ENCODE measurements around the gene TP53RK. TPM values are rescaled to one million over a fixed set of nuclear protein-coding genes. Genes with fewer than 3 reads are reported as not detected.

TP53RK gene
- total RNA-seq = 10 to 100 TPM; 11.3 to 12.1 TPM

DNA sequence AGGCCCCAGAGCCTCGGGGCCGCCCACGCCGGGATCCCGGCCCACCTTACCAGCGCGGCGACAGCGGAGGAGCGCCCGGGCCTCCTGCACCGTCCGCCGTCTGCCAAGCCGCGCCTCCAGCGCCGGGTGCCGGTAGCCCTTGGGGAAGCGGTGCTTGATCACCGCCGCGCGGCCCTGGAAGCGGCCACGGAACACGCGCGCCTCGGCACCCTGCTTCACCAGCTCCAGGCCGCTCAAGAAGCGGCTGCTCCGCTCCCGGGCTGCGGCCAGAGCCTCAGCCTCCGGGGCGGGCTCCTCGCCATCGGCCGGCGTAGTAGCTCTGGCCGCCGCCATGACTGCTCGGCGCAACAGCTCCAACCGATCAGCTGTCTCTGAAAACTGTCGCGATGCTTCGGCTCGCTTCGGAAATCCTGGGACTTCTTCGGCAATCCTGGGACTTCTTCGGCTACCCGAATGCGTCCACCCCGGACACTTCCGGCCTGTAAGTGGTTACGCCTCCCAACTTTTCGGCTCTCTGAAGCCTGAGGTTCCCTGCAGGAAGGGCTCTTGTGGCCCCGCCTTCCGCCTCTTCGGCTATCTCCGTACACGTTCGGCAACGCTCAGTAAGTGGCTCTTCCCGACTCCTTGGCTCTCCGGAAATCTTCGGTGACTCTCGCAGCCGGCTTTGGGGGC, at the start of gene TP53RK:
TSS of gene TP53RK (minus strand) at position 363 of the 672 bp plus-strand sequence. CDS start at position 333, 30 bp downstream.
- H3K4me3 ChIP-seq = peak within 1 kb of the TSS; percentile 70 to 83
- H3K9me3 ChIP-seq = no peaks in the 10 kb centered on the region
- no peaks in the 10 kb centered on the region for H3K36me3 ChIP-seq
- TF ChIP-seq, protein P1, sequence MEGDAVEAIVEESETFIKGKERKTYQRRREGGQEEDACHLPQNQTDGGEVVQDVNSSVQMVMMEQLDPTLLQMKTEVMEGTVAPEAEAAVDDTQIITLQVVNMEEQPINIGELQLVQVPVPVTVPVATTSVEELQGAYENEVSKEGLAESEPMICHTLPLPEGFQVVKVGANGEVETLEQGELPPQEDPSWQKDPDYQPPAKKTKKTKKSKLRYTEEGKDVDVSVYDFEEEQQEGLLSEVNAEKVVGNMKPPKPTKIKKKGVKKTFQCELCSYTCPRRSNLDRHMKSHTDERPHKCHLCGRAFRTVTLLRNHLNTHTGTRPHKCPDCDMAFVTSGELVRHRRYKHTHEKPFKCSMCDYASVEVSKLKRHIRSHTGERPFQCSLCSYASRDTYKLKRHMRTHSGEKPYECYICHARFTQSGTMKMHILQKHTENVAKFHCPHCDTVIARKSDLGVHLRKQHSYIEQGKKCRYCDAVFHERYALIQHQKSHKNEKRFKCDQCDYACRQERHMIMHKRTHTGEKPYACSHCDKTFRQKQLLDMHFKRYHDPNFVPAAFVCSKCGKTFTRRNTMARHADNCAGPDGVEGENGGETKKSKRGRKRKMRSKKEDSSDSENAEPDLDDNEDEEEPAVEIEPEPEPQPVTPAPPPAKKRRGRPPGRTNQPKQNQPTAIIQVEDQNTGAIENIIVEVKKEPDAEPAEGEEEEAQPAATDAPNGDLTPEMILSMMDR (IDR thresholded peaks at IDR 0.05) = peak in 1 of 2 donors; percentile 33
- peaks cover 0 to 24% of the 10 kb centered on the region in 2 donors for H3K4me1 ChIP-seq
- H3K27me3 ChIP-seq = no peaks in the 10 kb centered on the region
- peak within 1 kb of the TSS; percentile 90 to 94 for H3K27ac ChIP-seq
- DNase-seq (ENCODE audit: low spot score) = peak; percentile 98

DNA sequence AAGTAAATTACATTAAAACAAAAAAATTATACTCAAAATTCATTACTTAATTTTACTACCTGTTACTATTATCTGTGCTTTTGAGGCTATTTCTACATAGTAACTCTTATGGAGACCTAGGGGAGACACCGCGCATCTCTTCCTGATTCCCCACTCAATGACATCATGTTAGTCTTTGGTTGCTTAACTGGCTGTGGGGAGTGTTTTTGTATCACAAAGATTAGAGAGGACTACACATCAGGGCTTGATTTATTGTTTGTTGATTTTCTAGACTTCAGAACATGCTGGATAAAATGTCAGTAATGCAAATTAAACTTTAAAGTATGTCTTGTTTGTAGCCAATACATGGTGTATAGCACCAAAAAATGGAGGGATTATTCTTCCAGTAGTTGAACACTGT, 46.2 kb upstream of the TP53RK start:
- TF ChIP-seq, protein P1 (IDR thresholded peaks at IDR 0.05) = no peak
- DNase-seq (ENCODE audit: low spot score) = no peak
- Histone ChIP-seq H3K4me3 (no peak overlapping the region), H3K4me1 (no peaks in the 10 kb centered on the region), H3K36me3 (no peaks in the 10 kb centered on the region), H3K27me3 (no peaks in the 10 kb centered on the region), H3K9me3 (no peaks in the 10 kb centered on the region), H3K27ac (no peak overlapping the region)

DNA sequence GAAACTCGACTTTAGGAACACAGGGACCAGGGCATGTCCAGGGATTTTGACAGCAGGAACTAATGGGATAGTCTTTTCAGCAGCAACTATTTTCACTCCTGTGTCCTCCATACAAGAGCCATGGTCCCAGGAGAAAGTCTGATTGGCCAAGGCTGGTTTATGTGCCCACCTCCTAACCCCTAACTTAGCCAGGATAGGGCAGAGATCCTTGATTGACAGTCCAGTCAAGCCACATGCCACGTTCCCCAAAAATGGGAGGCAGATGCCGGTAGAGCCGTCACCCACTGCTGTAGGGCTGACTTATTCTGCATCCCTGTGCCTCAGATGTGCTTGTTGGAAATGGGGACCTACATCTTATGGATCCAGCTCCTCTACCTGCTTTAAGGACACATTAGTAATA, 42.5 kb upstream of the TP53RK start:
- Histone ChIP-seq H3K27me3 (no peaks in the 10 kb centered on the region), H3K4me3 (no peak overlapping the region), H3K4me1 (no peaks in the 10 kb centered on the region), H3K27ac (no peak overlapping the region), H3K36me3 (no peaks in the 10 kb centered on the region), H3K9me3 (no peaks in the 10 kb centered on the region)
- TF ChIP-seq, protein P1 (IDR thresholded peaks at IDR 0.05) = no peak
- no peak for DNase-seq (ENCODE audit: low spot score)

DNA sequence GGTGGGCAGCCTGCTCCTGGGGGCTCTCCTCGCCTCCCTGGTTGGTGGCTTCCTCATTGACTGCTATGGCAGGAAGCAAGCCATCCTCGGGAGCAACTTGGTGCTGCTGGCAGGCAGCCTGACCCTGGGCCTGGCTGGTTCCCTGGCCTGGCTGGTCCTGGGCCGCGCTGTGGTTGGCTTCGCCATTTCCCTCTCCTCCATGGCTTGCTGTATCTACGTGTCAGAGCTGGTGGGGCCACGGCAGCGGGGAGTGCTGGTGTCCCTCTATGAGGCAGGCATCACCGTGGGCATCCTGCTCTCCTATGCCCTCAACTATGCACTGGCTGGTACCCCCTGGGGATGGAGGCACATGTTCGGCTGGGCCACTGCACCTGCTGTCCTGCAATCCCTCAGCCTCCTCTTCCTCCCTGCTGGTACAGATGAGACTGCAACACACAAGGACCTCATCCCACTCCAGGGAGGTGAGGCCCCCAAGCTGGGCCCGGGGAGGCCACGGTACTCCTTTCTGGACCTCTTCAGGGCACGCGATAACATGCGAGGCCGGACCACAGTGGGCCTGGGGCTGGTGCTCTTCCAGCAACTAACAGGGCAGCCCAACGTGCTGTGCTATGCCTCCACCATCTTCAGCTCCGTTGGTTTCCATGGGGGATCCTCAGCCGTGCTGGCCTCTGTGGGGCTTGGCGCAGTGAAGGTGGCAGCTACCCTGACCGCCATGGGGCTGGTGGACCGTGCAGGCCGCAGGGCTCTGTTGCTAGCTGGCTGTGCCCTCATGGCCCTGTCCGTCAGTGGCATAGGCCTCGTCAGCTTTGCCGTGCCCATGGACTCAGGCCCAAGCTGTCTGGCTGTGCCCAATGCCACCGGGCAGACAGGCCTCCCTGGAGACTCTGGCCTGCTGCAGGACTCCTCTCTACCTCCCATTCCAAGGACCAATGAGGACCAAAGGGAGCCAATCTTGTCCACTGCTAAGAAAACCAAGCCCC, 36.2 kb upstream of the TP53RK start:
- Histone ChIP-seq H3K27ac (no peak overlapping the region), H3K4me1 (no peaks in the 10 kb centered on the region), H3K9me3 (peaks cover 0 to 15% of the 10 kb centered on the region in 2 donors), H3K4me3 (no peak overlapping the region), H3K27me3 (no peaks in the 10 kb centered on the region), H3K36me3 (no peaks in the 10 kb centered on the region)
- TF ChIP-seq, protein P1 (IDR thresholded peaks at IDR 0.05) = no peak
- no peak for DNase-seq (ENCODE audit: low spot score)

DNA sequence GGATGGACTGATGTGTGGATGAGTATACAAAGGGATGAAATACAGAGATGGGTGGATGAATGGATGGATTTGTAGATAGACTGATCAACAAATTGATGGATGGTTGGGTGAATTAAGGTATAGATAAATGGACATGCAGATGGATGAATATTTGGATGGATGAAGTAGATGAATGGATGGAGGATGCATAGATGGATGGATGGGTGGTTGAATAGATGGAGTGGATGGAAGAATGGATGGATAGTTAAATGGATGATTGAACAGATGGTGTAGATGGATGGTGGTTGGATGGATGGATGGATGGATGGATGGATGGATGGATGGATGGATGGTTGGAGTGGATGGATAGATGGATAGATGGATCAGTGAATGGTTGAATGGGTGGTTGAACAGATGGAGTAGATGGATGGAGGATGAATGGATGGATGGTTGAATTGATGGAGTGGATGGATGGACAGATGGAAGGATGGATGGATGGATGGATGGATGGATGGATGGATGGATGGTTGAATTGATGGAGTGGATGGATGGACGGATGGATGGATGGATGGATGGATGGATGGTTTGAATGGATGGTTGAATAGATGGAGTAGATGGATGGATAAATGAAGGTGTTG, 35.2 kb upstream of the TP53RK start:
- TF ChIP-seq, protein P1 (IDR thresholded peaks at IDR 0.05) = no peak
- Histone ChIP-seq H3K4me3 (no peak overlapping the region), H3K9me3 (peaks cover 0 to 16% of the 10 kb centered on the region in 2 donors), H3K27ac (no peak overlapping the region), H3K27me3 (no peaks in the 10 kb centered on the region), H3K36me3 (no peaks in the 10 kb centered on the region), H3K4me1 (no peaks in the 10 kb centered on the region)
- no peak for DNase-seq (ENCODE audit: low spot score)
